NB4 (cell line): Measurements from ENCODE around the gene VPS35L.

ENCODE experiments used
- MAX ChIP-seq: IDR thresholded peaks from 2 replicates; pipeline ENCODE4 v1.6.1; 2011; ENCODE audit warnings: low read depth, low read length
- POLR2A ChIP-seq: IDR thresholded peaks from 2 replicates; pipeline ENCODE4 v1.6.1; 2011; ENCODE audit warnings: mild to moderate bottlenecking; ENCODE audit not compliant: insufficient read length; ENCODE audit errors: extremely low read depth
- TF ChIP-seq, protein P1 (sequence below): IDR thresholded peaks from one replicate; pipeline ENCODE4 v1.5.1; 2012; ENCODE audit warnings: low read depth, low read length

DNA sequence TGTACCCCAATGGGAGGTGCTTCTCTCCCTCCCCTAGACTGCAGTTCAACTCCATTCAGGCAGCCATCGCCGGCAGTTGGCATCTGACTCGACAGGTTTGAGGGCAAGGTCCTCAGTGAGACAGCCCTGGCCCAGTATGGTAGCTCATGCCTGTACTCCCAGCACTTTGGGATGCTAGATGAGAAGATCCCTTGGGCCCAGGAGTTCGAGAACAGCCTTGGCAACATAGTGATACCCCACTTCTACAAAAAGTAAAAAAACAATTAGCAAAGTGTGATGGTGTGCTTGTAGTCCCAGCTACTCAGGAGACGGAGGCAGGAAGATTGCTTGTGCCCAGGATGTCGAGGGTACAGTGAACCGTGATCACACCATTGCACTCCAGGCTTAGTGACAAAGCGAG is 12.1 kb downstream of the VPS35L start:
- TF ChIP-seq, protein P1, sequence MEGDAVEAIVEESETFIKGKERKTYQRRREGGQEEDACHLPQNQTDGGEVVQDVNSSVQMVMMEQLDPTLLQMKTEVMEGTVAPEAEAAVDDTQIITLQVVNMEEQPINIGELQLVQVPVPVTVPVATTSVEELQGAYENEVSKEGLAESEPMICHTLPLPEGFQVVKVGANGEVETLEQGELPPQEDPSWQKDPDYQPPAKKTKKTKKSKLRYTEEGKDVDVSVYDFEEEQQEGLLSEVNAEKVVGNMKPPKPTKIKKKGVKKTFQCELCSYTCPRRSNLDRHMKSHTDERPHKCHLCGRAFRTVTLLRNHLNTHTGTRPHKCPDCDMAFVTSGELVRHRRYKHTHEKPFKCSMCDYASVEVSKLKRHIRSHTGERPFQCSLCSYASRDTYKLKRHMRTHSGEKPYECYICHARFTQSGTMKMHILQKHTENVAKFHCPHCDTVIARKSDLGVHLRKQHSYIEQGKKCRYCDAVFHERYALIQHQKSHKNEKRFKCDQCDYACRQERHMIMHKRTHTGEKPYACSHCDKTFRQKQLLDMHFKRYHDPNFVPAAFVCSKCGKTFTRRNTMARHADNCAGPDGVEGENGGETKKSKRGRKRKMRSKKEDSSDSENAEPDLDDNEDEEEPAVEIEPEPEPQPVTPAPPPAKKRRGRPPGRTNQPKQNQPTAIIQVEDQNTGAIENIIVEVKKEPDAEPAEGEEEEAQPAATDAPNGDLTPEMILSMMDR: no peak
- TF ChIP-seq MAX (no peak), POLR2A (no peak)
